Astrocyte of the spinal cord (primary cell): Measurements from ENCODE around the gene KRT86.
"Not testable (repeated sequence)": the region's sequence is repeated elsewhere in the genome, so short reads cannot be mapped to it uniquely, and the experiment has no call there.

Experiments
- DNase-seq: peaks from one replicate; pipeline ENCODE4 v3.0.0; 2011; ENCODE audit warnings: low read depth, low spot score
- H3K4me3 ChIP-seq: 2 replicates; pipeline ENCODE4 v1.5.1; 2011; ENCODE audit warnings: low read depth, mild to moderate bottlenecking, low read length, moderate library complexity
- CTCF ChIP-seq: IDR thresholded peaks from 2 replicates; pipeline ENCODE4 v1.5.1; 2012; ENCODE audit warnings: low read depth, mild to moderate bottlenecking, low read length, inconsistent platforms
- in situ Hi-C: cut with HindIII; loops from 2 replicates; pipeline ENCODE4 v1.10.0; 2017; ENCODE audit warnings: low sequenced_read_pairs

The KRT86 gene

GRCh38 chr12:52255926-52256583 is 18.4 kb upstream of the KRT86 start:
- no peak for TF ChIP-seq CTCF
- in situ Hi-C loops: no loop called here
- no peak for DNase-seq
- no peak overlapping the region for H3K4me3 ChIP-seq

- DNase-seq: no peak
- no peak for TF ChIP-seq CTCF
- no peak overlapping the region for H3K4me3 ChIP-seq
- in situ Hi-C loops: no loop called here
Observed at GRCh38 chr12:52256584-52256935, 17.9 kb upstream of the KRT86 start.

GRCh38 chr12:52257074-52257551 is 17.3 kb upstream of the KRT86 start:
- H3K4me3 ChIP-seq: no peak overlapping the region
- DNase-seq: no peak
- TF ChIP-seq CTCF: no peak
- in situ Hi-C loops: no loop called here

GRCh38 chr12:52257922-52258321 is 16.5 kb upstream of the KRT86 start:
- in situ Hi-C loops, H3K4me3 ChIP-seq, DNase-seq: not testable (repeated sequence)

- TF ChIP-seq CTCF: no peak
- DNase-seq: peak; percentile 17
- H3K4me3 ChIP-seq: no peak overlapping the region
- in situ Hi-C loops: no loop called here
Observed at GRCh38 chr12:52258335-52258901, 16.0 kb upstream of the KRT86 start.

- no peak for DNase-seq
- in situ Hi-C loops: no loop called here
- no peak for TF ChIP-seq CTCF
Observed at GRCh38 chr12:52259657-52260243, 14.7 kb upstream of the KRT86 start.

More at GRCh38 chr12:52259657-52260243, 14.7 kb upstream of the KRT86 start:
- H3K4me3 ChIP-seq: no peak overlapping the region
